ENCODE data around the gene MYO1F.

MYO1F gene

DNA sequence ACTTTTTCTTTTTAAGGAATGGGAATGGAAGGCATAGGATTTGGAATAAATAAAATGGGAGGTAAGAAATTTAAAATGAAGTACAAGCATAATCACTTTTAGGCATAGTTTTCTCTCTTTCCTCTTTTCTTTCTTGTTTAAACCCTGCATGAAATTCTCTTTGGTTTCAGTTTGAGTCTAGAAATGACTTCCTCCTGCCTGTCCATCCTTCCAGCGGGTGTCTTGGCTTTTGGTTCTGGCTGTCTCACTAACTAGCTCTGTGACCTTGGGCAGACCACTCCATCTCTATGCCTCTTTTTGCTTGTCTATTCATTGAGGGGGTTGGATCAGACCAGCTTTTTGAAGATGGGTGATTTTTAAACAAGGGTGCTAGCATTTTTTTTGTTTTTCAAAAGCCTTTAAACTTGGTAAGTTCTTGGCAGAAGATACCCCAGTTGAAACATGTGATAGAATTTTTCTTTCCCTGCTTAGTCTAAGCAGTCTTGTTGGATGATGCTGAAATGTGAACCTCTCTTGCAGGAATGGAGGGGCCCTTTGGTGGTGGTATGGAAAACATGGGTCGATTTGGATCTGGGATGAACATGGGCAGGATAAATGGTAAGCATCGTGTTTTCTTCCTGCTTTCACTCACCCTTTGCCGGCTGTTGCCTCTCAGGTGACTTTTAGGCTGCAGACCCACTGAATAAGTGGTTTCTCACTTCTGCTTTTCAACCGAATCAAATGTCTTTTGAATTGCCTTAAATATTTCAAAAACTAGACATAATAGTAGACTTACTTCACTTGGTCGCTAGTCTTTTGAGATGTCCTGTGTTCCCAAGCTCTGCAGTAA, 103.4 kb downstream of the MYO1F start:
- DNase-seq (ENCODE audit: low read depth in 2 of 3, low spot score in 1 of 3) = no peak

All from stimulated activated CD4-positive, alpha-beta T cell treated with anti-CD3 and anti-CD28 coated beads, Interleukin-12 subunit alpha, Interleukin-12 subunit beta, amount 100 ng/mL, for 48 hours (primary cell).